ENCODE data around the gene SCUBE1. TPM values are rescaled to one million over a fixed set of nuclear protein-coding genes. Genes with fewer than 3 reads are reported as not detected.
"Not testable (repeated sequence)": the region's sequence is repeated elsewhere in the genome, so short reads cannot be mapped to it uniquely, and the experiment has no call there.

Gene SCUBE1
- total and polyA plus RNA-seq, 7 experiments from 2014 or later = 0.11 to 0.27 (median 0.19) TPM; not detected in 4

GRCh38 chr22:43363315-43364168 is 20.4 kb upstream of the SCUBE1 start:
- intact Hi-C loops (cut with micrococcal nuclease) = no loop called here
- no peaks in the 10 kb centered on the region for H3K4me1 ChIP-seq (ENCODE audit: control insufficient read depth in 2 of 2, insufficient read depth in 2 of 2, low read length in 2 of 2)
- no peaks in the 10 kb centered on the region for H3K27me3 ChIP-seq (ENCODE audit: control insufficient read depth in 2 of 2, insufficient read depth in 2 of 2, low read length in 2 of 2)
- ChIA-PET POLR2A (no interaction called here), CTCF (no interaction called here)
- Mint-ChIP-seq H3K27ac (no peak overlapping the region), H3K4me3 (no peak overlapping the region), H3K36me3 (no peaks in the 10 kb centered on the region), H3K9me3 (peaks cover 0 to 2% (median 0%) of the 10 kb centered on the region in 11 donors), H3K27me3 (peaks cover 8 to 17% (median 14%) of the 10 kb centered on the region in 5 donors), H3K4me1 (no peaks in the 10 kb centered on the region)
- no peak overlapping the region for H3K27ac ChIP-seq (ENCODE audit: low read depth, low read length)
- DNase-seq (no peak), ATAC-seq (no peak)
- no peaks in the 10 kb centered on the region for H3K36me3 ChIP-seq (ENCODE audit: control insufficient read depth in 2 of 3, insufficient read depth in 3 of 3, low read length in 3 of 3)
- H3K4me3 ChIP-seq (ENCODE audit: low read length) = no peak overlapping the region
- no peaks in the 10 kb centered on the region for H3K9me3 ChIP-seq (ENCODE audit: control insufficient read depth in 2 of 3, low read length in 3 of 3)

DNA sequence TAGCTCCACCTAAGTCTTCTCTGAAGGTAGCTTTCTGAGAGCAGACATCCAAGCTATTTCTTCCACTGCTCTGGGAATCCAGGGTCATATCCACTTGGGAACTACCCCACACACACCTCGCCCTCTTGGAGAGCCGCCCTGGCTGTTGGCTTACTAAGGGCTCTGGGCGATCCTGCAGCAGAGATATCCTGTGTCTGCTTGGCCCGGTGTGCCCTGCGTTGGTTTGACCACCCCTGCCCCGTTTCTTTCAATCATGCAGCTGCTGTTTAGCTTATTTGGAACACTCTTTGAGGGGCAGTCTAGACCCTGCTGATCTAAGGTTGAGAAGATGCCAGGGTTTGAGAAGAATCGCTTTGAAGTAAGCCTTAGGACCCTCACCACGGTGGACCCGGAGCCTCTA is 17.4 kb upstream of the SCUBE1 start:
- Mint-ChIP-seq H3K27ac (no peak overlapping the region), H3K4me3 (no peak overlapping the region), H3K4me1 (no peaks in the 10 kb centered on the region), H3K36me3 (no peaks in the 10 kb centered on the region), H3K27me3 (peaks cover 4 to 21% (median 9%) of the 10 kb centered on the region in 5 donors), H3K9me3 (peaks cover 0 to 2% (median 0%) of the 10 kb centered on the region in 11 donors)
- Histone ChIP-seq H3K4me1 (ENCODE audit: control insufficient read depth in 2 of 2, insufficient read depth in 2 of 2, low read length in 2 of 2) (no peaks in the 10 kb centered on the region), H3K36me3 (ENCODE audit: control insufficient read depth in 2 of 3, insufficient read depth in 3 of 3, low read length in 3 of 3) (no peaks in the 10 kb centered on the region), H3K27ac (ENCODE audit: low read depth, low read length) (no peak overlapping the region), H3K27me3 (ENCODE audit: control insufficient read depth in 2 of 2, insufficient read depth in 2 of 2, low read length in 2 of 2) (no peaks in the 10 kb centered on the region), H3K9me3 (ENCODE audit: control insufficient read depth in 2 of 3, low read length in 3 of 3) (no peaks in the 10 kb centered on the region), H3K4me3 (ENCODE audit: low read length) (no peak overlapping the region)
- DNase-seq = no peak
- no peak for ATAC-seq
- intact Hi-C loops (cut with micrococcal nuclease) = no loop called here
- POLR2A ChIA-PET = no interaction called here
- CTCF ChIA-PET = no interaction called here

DNA sequence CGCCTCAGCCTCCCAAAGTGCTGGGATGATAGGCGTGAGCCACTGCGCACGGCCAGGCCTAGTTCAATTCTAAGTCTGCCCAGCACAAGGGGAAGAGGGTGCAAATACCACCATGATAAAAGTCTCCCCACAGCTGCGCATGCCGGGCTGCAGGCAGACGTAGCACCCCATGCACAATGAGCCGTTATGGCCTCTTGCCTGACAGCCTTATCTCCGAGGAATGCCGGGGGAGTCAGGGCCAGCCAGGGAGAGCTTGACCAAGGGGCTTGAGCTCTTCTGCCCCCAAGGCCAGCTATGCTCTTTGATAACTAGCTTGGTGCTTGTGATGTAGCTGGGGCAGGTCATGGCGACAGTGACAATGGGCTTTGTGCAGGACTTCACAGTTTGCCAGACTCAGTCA is 13.7 kb upstream of the SCUBE1 start:
- Histone ChIP-seq H3K9me3 (ENCODE audit: control insufficient read depth in 2 of 3, low read length in 3 of 3) (no peaks in the 10 kb centered on the region), H3K36me3 (ENCODE audit: control insufficient read depth in 2 of 3, insufficient read depth in 3 of 3, low read length in 3 of 3) (no peaks in the 10 kb centered on the region), H3K27ac (ENCODE audit: low read depth, low read length) (no peak overlapping the region), H3K4me3 (ENCODE audit: low read length) (no peak overlapping the region), H3K4me1 (ENCODE audit: control insufficient read depth in 2 of 2, insufficient read depth in 2 of 2, low read length in 2 of 2) (no peaks in the 10 kb centered on the region), H3K27me3 (ENCODE audit: control insufficient read depth in 2 of 2, insufficient read depth in 2 of 2, low read length in 2 of 2) (no peaks in the 10 kb centered on the region)
- H3K27me3 Mint-ChIP-seq = peaks cover 6 to 24% (median 14%) of the 10 kb centered on the region in 5 donors
- intact Hi-C loops (cut with micrococcal nuclease) = no loop called here
- no peak for ATAC-seq
- ChIA-PET CTCF (interaction anchor here (0.6 to 0.8 kb wide), 2 partner anchors 55 to 220 kb away, joined by 3 read pairs; no protein-coding TSS in a partner anchor), POLR2A (no interaction called here)
- no peak overlapping the region for H3K4me3 Mint-ChIP-seq
- no peaks in the 10 kb centered on the region for H3K4me1 Mint-ChIP-seq
- no peak for DNase-seq
- no peaks in the 10 kb centered on the region for H3K36me3 Mint-ChIP-seq
- peaks cover 0 to 2% (median 0%) of the 10 kb centered on the region in 11 donors for H3K9me3 Mint-ChIP-seq
- no peak overlapping the region for H3K27ac Mint-ChIP-seq

- H3K36me3 Mint-ChIP-seq; H3K4me1 Mint-ChIP-seq; H3K36me3 ChIP-seq (ENCODE audit: control insufficient read depth in 2 of 3, insufficient read depth in 3 of 3, low read length in 3 of 3); ATAC-seq; H3K27ac ChIP-seq (ENCODE audit: low read depth, low read length); H3K9me3 Mint-ChIP-seq; CTCF ChIA-PET; H3K4me3 ChIP-seq (ENCODE audit: low read length); H3K4me3 Mint-ChIP-seq; H3K9me3 ChIP-seq (ENCODE audit: control insufficient read depth in 2 of 3, low read length in 3 of 3); H3K4me1 ChIP-seq (ENCODE audit: control insufficient read depth in 2 of 2, insufficient read depth in 2 of 2, low read length in 2 of 2); intact Hi-C loops (cut with micrococcal nuclease); DNase-seq; H3K27ac Mint-ChIP-seq; H3K27me3 ChIP-seq (ENCODE audit: control insufficient read depth in 2 of 2, insufficient read depth in 2 of 2, low read length in 2 of 2); POLR2A ChIA-PET: not testable (repeated sequence)
- H3K27me3 Mint-ChIP-seq = peaks cover 6 to 23% (median 14%) of the 10 kb centered on the region in 5 donors
These were observed 12.5 kb upstream of the SCUBE1 start for GRCh38 chr22:43355688-43356087.

GRCh38 chr22:43351966-43352345 is 8.8 kb upstream of the SCUBE1 start:
- Histone ChIP-seq H3K4me3 (ENCODE audit: low read length) (no peak overlapping the region), H3K27me3 (ENCODE audit: control insufficient read depth in 2 of 2, insufficient read depth in 2 of 2, low read length in 2 of 2) (no peaks in the 10 kb centered on the region), H3K27ac (ENCODE audit: low read depth, low read length) (no peak overlapping the region), H3K4me1 (ENCODE audit: control insufficient read depth in 2 of 2, insufficient read depth in 2 of 2, low read length in 2 of 2) (no peaks in the 10 kb centered on the region), H3K9me3 (ENCODE audit: control insufficient read depth in 2 of 3, low read length in 3 of 3) (no peaks in the 10 kb centered on the region), H3K36me3 (ENCODE audit: control insufficient read depth in 2 of 3, insufficient read depth in 3 of 3, low read length in 3 of 3) (no peaks in the 10 kb centered on the region)
- Mint-ChIP-seq H3K36me3 (no peaks in the 10 kb centered on the region), H3K4me3 (no peak overlapping the region), H3K9me3 (no peaks in the 10 kb centered on the region), H3K27me3 (peaks cover 26 to 41% (median 32%) of the 10 kb centered on the region in 5 donors), H3K27ac (no peak overlapping the region), H3K4me1 (peaks cover 0 to 1% (median 0%) of the 10 kb centered on the region in 7 donors)
- intact Hi-C loops (cut with micrococcal nuclease) = no loop called here
- CTCF ChIA-PET = interaction anchor here (0.9 kb wide), 1 partner anchor 64 kb away, joined by 5 read pairs; no protein-coding TSS in a partner anchor
- DNase-seq (no peak), ATAC-seq (no peak)
- POLR2A ChIA-PET = no interaction called here

GRCh38 chr22:43349636-43350035 is 6.5 kb upstream of the SCUBE1 start:
- no peaks in the 10 kb centered on the region for H3K9me3 ChIP-seq (ENCODE audit: control insufficient read depth in 2 of 3, low read length in 3 of 3)
- Mint-ChIP-seq H3K9me3 (no peaks in the 10 kb centered on the region), H3K27ac (peak overlapping the region in 1 of 9 donors; percentile 8), H3K36me3 (no peaks in the 10 kb centered on the region), H3K4me3 (no peak overlapping the region), H3K4me1 (peaks cover 0 to 17% (median 2%) of the 10 kb centered on the region in 7 donors), H3K27me3 (peaks cover 23 to 55% (median 40%) of the 10 kb centered on the region in 5 donors)
- no peak for DNase-seq
- CTCF ChIA-PET = interaction anchor here (1.1 to 1.4 kb wide), 3 partner anchors 15 to 120 kb away, joined by 3 to 4 read pairs (median 3); no protein-coding TSS in a partner anchor
- POLR2A ChIA-PET = no interaction called here
- no peaks in the 10 kb centered on the region for H3K36me3 ChIP-seq (ENCODE audit: control insufficient read depth in 2 of 3, insufficient read depth in 3 of 3, low read length in 3 of 3)
- no peak for ATAC-seq
- H3K27ac ChIP-seq (ENCODE audit: low read depth, low read length) = no peak overlapping the region
- H3K4me3 ChIP-seq (ENCODE audit: low read length) = no peak overlapping the region
- no peaks in the 10 kb centered on the region for H3K27me3 ChIP-seq (ENCODE audit: control insufficient read depth in 2 of 2, insufficient read depth in 2 of 2, low read length in 2 of 2)
- intact Hi-C loops (cut with micrococcal nuclease) = no loop called here
- no peaks in the 10 kb centered on the region for H3K4me1 ChIP-seq (ENCODE audit: control insufficient read depth in 2 of 2, insufficient read depth in 2 of 2, low read length in 2 of 2)

Measured in naive thymus-derived CD4-positive, alpha-beta T cell (primary cell).